HepG2 (cell line): Measurements from ENCODE around the gene USP12. TPM values are rescaled to one million over a fixed set of nuclear protein-coding genes. Genes with fewer than 3 reads are reported as not detected.

ENCODE experiments used
- EED ChIP-seq: sonication (generic); formaldehyde crosslinking; IDR thresholded peaks from 2 replicates; pipeline ENCODE4 v1.5.0; 2020; ENCODE audit warnings: mild to moderate bottlenecking, missing genetic modification reagents
- HDAC2 ChIP-seq: sonication (generic); formaldehyde crosslinking; IDR thresholded peaks from 2 replicates; pipeline ENCODE4 v1.4.0; 2020; ENCODE audit warnings: missing genetic modification reagents
- HNF1A ChIP-seq, 2 experiments: sonication (generic) in 1 of 2; formaldehyde crosslinking in 1 of 2; IDR thresholded peaks; 2 replicates each; pipeline versions ENCODE4 v1.4.0 to v1.6.1; 2016 to 2020; ENCODE audit warnings: borderline replicate concordance in 1 of 2, low read depth in 1 of 2, mild to moderate bottlenecking in 1 of 2, missing genetic modification reagents in 1 of 2
- KDM1A ChIP-seq: IDR thresholded peaks from 2 replicates; pipeline ENCODE4 v1.6.1; 2016; ENCODE audit warnings: missing compliant biosample characterization
- KDM3A ChIP-seq: IDR thresholded peaks from 2 replicates; pipeline ENCODE4 v1.6.1; 2018; ENCODE audit warnings: low read depth, missing compliant biosample characterization
- MAF1 ChIP-seq: sonication (generic); formaldehyde crosslinking; IDR thresholded peaks from 2 replicates; pipeline ENCODE4 v1.5.0; 2020; ENCODE audit warnings: missing genetic modification reagents, borderline replicate concordance
- NBN ChIP-seq: fragments of 450-650 bp; conservative IDR thresholded peaks from 2 replicates; pipeline ENCODE4 v1.6.1; 2017
- NR2F1 ChIP-seq, 2 experiments: fragments of 450-650 bp in 1 of 2; formaldehyde crosslinking in 1 of 2; IDR thresholded peaks; 2 replicates each; pipeline versions ENCODE4 v1.5.0 to v1.6.1; 2016 to 2020; ENCODE audit warnings: mild to moderate bottlenecking in 1 of 2, missing compliant biosample characterization in 1 of 2, missing genetic modification reagents in 1 of 2, moderate library complexity in 1 of 2
- PLRG1 ChIP-seq: fragments of 450-650 bp; conservative IDR thresholded peaks from 2 replicates; pipeline ENCODE4 v1.6.1; 2016
- POLR2A ChIP-seq, 2 experiments: IDR thresholded peaks; 2 replicates each; pipeline ENCODE4 v1.6.1; 2011; ENCODE audit warnings: low read depth in 2 of 2, low read length in 2 of 2, mild to moderate bottlenecking in 1 of 2, moderate library complexity in 1 of 2; ENCODE audit not compliant: insufficient read depth in 1 of 2
- PPARG ChIP-seq: conservative IDR thresholded peaks from 2 replicates; pipeline ENCODE4 v1.6.1; 2016; ENCODE audit warnings: missing biosample characterization, missing genetic modification reagents
- RAD21 ChIP-seq: fragments of 450-650 bp; formaldehyde crosslinking; IDR thresholded peaks from 2 replicates; pipeline ENCODE4 v1.5.0; 2020; ENCODE audit warnings: mild to moderate bottlenecking
- TFE3 ChIP-seq: IDR thresholded peaks from 2 replicates; pipeline ENCODE4 v1.6.1; 2016
- ZBTB34 ChIP-seq: sonication (generic); formaldehyde crosslinking; IDR thresholded peaks from 2 replicates; pipeline ENCODE4 v1.8.0; 2022; ENCODE audit warnings: mild to moderate bottlenecking, missing genetic modification reagents
- ZBTB37 ChIP-seq: sonication (generic); formaldehyde crosslinking; IDR thresholded peaks from 2 replicates; pipeline ENCODE4 v1.4.0; 2020; ENCODE audit warnings: mild to moderate bottlenecking, missing genetic modification reagents
- ZFP36L1 ChIP-seq: sonication (generic); formaldehyde crosslinking; IDR thresholded peaks from 2 replicates; pipeline ENCODE4 v1.8.0; 2022; ENCODE audit warnings: mild to moderate bottlenecking, missing genetic modification reagents, moderate library complexity
- ZFP62 ChIP-seq: sonication (generic); formaldehyde crosslinking; IDR thresholded peaks from 2 replicates; pipeline ENCODE4 v1.4.0; 2020; ENCODE audit warnings: missing genetic modification reagents
- ZNF260 ChIP-seq: sonication (generic); formaldehyde crosslinking; IDR thresholded peaks from 2 replicates; pipeline ENCODE4 v1.4.0; 2020; ENCODE audit warnings: missing genetic modification reagents, low read depth, mild to moderate bottlenecking, borderline replicate concordance
- ZNF431 ChIP-seq: sonication (generic); formaldehyde crosslinking; IDR thresholded peaks from 2 replicates; pipeline ENCODE4 v1.9.0; 2022; ENCODE audit warnings: missing genetic modification reagents, low read depth, mild to moderate bottlenecking, borderline replicate concordance
- ZNF446 ChIP-seq: sonication (generic); formaldehyde crosslinking; IDR thresholded peaks from 2 replicates; pipeline ENCODE4 v1.5.0; 2020; ENCODE audit warnings: mild to moderate bottlenecking, missing genetic modification reagents
- ZNF549 ChIP-seq: sonication (generic); formaldehyde crosslinking; IDR thresholded peaks from 2 replicates; pipeline ENCODE4 v1.5.0; 2020; ENCODE audit warnings: missing genetic modification reagents
- ZNF556 ChIP-seq: sonication (generic); formaldehyde crosslinking; IDR thresholded peaks from 2 replicates; pipeline ENCODE4 v1.4.0; 2020; ENCODE audit warnings: mild to moderate bottlenecking, missing genetic modification reagents, borderline replicate concordance
- ZNF644 ChIP-seq: IDR thresholded peaks from 2 replicates; pipeline ENCODE4 v1.6.1; 2016; ENCODE audit warnings: low read depth
- polyA plus RNA-seq, 8 experiments: library from polyadenylated mRNA; depleted of rRNA in 3 of 8; stranded (reverse) in 7 of 8; unstranded in 1 of 8; fragments of >200 nt; fragmentation: Illumina TruSeq in 4 of 8; extraction: Trizol in 4 of 8; gene quantifications; 2 replicates each; pipeline versions ENCODE4 v1.2.1 to v1.2.3, GENCODE V29; 2011 to 2016; ENCODE audit warnings: low read depth in 4 of 8, missing spikeins in 1 of 8, mixed read lengths in 1 of 8; ENCODE audit not compliant: insufficient read depth in 1 of 8
- total RNA-seq, 5 experiments: library from RNA; depleted of rRNA; stranded (reverse); fragments of >200 nt; fragmentation: Illumina TruSeq; extraction: Trizol; gene quantifications; 2 replicates each; pipeline ENCODE4 v1.2.3, GENCODE V29; 2016; ENCODE audit warnings: low read depth in 1 of 5

The USP12 gene
- total and polyA plus RNA-seq, 2 of the 13 experiments (the other 11 are each of a cell fraction or from before 2014, with no cell fraction given) = 9.8 to 19.5 TPM

- TF ChIP-seq ZNF549 (CRISPR knock-in tag) = no peak
- peak; percentile 80; the same call in 1 of the 2 replicates for TF ChIP-seq ZBTB37
- TF ChIP-seq ZFP36L1 (CRISPR knock-in tag) = no peak
- no peak for TF ChIP-seq PPARG (CRISPR knock-in tag)
- no peak for TF ChIP-seq PLRG1
- TF ChIP-seq ZNF556 = peak; percentile 79; the same call in 1 of the 2 replicates
- peak in 1 of 2 experiments; percentile 44; a peak in 1 of 4 replicates for TF ChIP-seq POLR2A (IDR thresholded peaks at IDR 0.05; ENCODE audit: insufficient read depth in 1 of 2, low read depth in 2 of 2, low read length in 2 of 2)
- TF ChIP-seq EED = no peak
- TF ChIP-seq ZNF260 = no peak
- peak; percentile 56; the same call in 1 of the 2 replicates for TF ChIP-seq KDM3A
- no peak for TF ChIP-seq ZNF431 (CRISPR knock-in tag)
- TF ChIP-seq MAF1 (CRISPR knock-in tag) = no peak
- TF ChIP-seq NR2F1 (CRISPR knock-in tag; IDR thresholded peaks at IDR 0.05) = no peak
- no peak for TF ChIP-seq KDM1A
- no peak for TF ChIP-seq NBN
- TF ChIP-seq ZNF446 (CRISPR knock-in tag) = no peak
- no peak for TF ChIP-seq RAD21 (CRISPR knock-in tag)
- TF ChIP-seq ZNF644 (CRISPR knock-in tag) = no peak
- peak; percentile 50; the same call in 1 of the 2 replicates for TF ChIP-seq HDAC2 (CRISPR knock-in tag)
- TF ChIP-seq TFE3 (CRISPR knock-in tag) = no peak
- no peak for TF ChIP-seq ZBTB34 (CRISPR knock-in tag)
- TF ChIP-seq HNF1A (IDR thresholded peaks at IDR 0.05; ENCODE audit: low read depth) = no peak
- TF ChIP-seq HNF1A (CRISPR knock-in tag; IDR thresholded peaks at IDR 0.05; ENCODE audit: borderline replicate concordance) = no peak; the same call in 1 of the 2 replicates
- no peak for TF ChIP-seq ZFP62 (CRISPR knock-in tag)
These were observed 148.9 kb downstream of the USP12 start (continued) for GRCh38 chr13:27022571-27023311.
